DND-41 (cell line): ENCODE data around the gene B4GALT5.

ENCODE experiments used
- EZH2 ChIP-seq: IDR thresholded peaks from 3 replicates; pipeline ENCODE4 v1.6.1; 2012; ENCODE audit warnings: borderline replicate concordance, low read depth, mild to moderate bottlenecking, moderate library complexity, low read length, inconsistent platforms; ENCODE audit not compliant: severe bottlenecking
- TF ChIP-seq, protein P1 (sequence below): IDR thresholded peaks from 2 replicates; pipeline ENCODE4 v1.5.1; 2012; ENCODE audit warnings: borderline replicate concordance, low read length, moderate library complexity, mild to moderate bottlenecking; ENCODE audit not compliant: poor library complexity, severe bottlenecking; ENCODE audit errors: extremely low read depth

DNA sequence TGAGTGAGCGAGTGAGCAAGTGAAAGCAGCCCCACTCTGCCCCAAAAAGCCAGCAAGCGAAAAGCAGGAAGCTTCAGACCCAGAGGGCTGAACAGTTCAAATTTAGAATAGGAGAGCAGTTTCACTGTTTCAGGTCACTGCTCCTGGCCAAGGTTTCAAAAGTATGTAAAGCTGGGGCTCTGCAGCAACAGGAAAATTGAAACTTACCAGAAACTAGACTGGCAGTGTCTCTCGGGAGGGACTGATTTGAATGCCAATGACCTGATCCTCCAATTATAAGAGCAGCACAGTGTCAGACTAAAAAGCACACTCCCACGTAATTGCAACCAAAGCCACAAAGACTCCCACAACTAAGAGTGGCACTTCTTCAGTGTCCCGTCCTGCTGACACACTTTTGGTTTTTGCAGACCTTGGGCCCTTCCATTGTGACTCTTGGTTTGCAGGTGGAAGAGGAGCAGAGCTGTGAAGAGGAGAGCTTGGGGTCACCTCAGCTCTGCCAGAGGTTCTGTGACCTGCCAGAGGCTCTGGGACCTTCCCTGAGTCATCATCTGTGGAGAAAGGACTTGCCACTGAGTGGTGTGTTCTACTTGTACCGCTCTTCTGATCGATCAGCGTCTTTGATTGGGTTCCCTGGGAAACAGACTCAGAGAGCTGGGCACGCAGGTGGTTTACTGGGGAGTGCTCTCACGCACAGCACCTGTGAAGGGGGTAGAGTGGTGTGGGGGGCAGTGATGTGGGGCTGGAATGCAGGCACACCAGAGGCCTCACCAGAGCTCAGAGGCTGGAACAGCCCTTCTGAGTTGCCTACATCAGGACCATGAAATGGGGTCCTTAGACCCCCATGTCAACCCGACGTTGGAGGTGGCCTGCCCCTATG lies 93.1 kb downstream of the B4GALT5 start:
- TF ChIP-seq, protein P1, sequence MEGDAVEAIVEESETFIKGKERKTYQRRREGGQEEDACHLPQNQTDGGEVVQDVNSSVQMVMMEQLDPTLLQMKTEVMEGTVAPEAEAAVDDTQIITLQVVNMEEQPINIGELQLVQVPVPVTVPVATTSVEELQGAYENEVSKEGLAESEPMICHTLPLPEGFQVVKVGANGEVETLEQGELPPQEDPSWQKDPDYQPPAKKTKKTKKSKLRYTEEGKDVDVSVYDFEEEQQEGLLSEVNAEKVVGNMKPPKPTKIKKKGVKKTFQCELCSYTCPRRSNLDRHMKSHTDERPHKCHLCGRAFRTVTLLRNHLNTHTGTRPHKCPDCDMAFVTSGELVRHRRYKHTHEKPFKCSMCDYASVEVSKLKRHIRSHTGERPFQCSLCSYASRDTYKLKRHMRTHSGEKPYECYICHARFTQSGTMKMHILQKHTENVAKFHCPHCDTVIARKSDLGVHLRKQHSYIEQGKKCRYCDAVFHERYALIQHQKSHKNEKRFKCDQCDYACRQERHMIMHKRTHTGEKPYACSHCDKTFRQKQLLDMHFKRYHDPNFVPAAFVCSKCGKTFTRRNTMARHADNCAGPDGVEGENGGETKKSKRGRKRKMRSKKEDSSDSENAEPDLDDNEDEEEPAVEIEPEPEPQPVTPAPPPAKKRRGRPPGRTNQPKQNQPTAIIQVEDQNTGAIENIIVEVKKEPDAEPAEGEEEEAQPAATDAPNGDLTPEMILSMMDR: no peak
- TF ChIP-seq EZH2: no peak
